Mucosa of rectum (tissue), 2 donors: ENCODE measurements around the gene DGKI.

Experiments
- H3K27ac ChIP-seq, 2 donors: one replicate each; pipeline ENCODE4 v1.7.0; 2013; ENCODE audit warnings: inconsistent platforms in 2 of 2, low read depth in 2 of 2, low read length in 2 of 2
- H3K27me3 ChIP-seq, 2 donors: one replicate each; pipeline ENCODE4 v1.7.0; 2013; ENCODE audit warnings: low read length in 2 of 2; ENCODE audit not compliant: control insufficient read depth in 2 of 2, insufficient read depth in 2 of 2
- H3K36me3 ChIP-seq, 2 donors: one replicate each; pipeline ENCODE4 v1.7.0; 2013; ENCODE audit warnings: low read length in 2 of 2; ENCODE audit not compliant: control insufficient read depth in 2 of 2, insufficient read depth in 2 of 2
- H3K4me1 ChIP-seq, 2 donors: one replicate each; pipeline ENCODE4 v1.7.0; 2013; ENCODE audit warnings: low read length in 2 of 2, mild to moderate bottlenecking in 1 of 2; ENCODE audit not compliant: control insufficient read depth in 2 of 2, insufficient read depth in 2 of 2
- H3K4me3 ChIP-seq, 2 donors: one replicate each; pipeline ENCODE4 v1.7.0; 2013; ENCODE audit warnings: low read length in 2 of 2
- H3K9ac ChIP-seq, 2 donors: one replicate each; pipeline ENCODE4 v1.7.0; 2013; ENCODE audit warnings: low read length in 2 of 2, low read depth in 1 of 2, mild to moderate bottlenecking in 1 of 2
- H3K9me3 ChIP-seq, 2 donors: one replicate each; pipeline ENCODE4 v1.7.0; 2013; ENCODE audit warnings: low read length in 2 of 2; ENCODE audit not compliant: control insufficient read depth in 2 of 2
- donor health status: healthy.
- donor health status: Normal muscosa, but diverticular disease.

DGKI gene

GRCh38 chr7:137597856-137598255 lies 248.9 kb downstream of the DGKI start:
- Histone ChIP-seq H3K27ac (no peak overlapping the region), H3K4me1 (no peaks in the 10 kb centered on the region), H3K9ac (no peak overlapping the region), H3K27me3 (no peaks in the 10 kb centered on the region), H3K4me3 (no peak overlapping the region), H3K36me3 (no peaks in the 10 kb centered on the region), H3K9me3 (no peaks in the 10 kb centered on the region)

- Histone ChIP-seq H3K27me3 (no peaks in the 10 kb centered on the region), H3K9ac (no peak overlapping the region), H3K9me3 (no peaks in the 10 kb centered on the region), H3K4me1 (peaks cover 0 to 7% of the 10 kb centered on the region in 2 donors), H3K27ac (no peak overlapping the region), H3K4me3 (no peak overlapping the region), H3K36me3 (no peaks in the 10 kb centered on the region)
Measured at GRCh38 chr7:137593115-137593711, 253.6 kb downstream of the DGKI start.

GRCh38 chr7:137592232-137592896 lies 254.4 kb downstream of the DGKI start:
- Histone ChIP-seq H3K4me1 (peaks cover 0 to 7% of the 10 kb centered on the region in 2 donors), H3K4me3 (no peak overlapping the region), H3K27me3 (no peaks in the 10 kb centered on the region), H3K27ac (no peak overlapping the region), H3K9me3 (no peaks in the 10 kb centered on the region), H3K9ac (no peak overlapping the region), H3K36me3 (no peaks in the 10 kb centered on the region)

DNA sequence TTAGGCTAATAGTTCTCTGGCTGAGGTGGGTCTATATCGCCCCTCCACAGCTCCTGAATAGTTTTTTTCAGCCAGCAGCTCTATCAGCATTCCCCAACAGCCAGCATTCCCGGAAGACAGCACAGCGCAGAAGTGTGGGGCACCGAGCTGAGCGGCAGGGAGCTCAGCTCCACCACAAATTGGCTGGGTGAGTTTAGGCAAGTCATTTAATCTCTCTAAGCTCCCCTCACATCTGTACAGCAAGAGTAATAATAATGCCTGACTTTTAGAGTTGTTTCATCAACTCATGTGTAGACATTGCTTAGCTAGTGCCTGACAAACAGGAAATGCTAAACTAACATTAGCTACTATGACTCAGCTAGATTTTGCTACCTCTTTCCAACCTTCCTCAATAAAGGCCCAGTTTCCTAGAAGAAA lies 255.3 kb downstream of the DGKI start:
- Histone ChIP-seq H3K9ac (no peak overlapping the region), H3K36me3 (no peaks in the 10 kb centered on the region), H3K4me1 (peaks cover 0 to 7% of the 10 kb centered on the region in 2 donors)

GRCh38 chr7:137590756-137591305 lies 255.9 kb downstream of the DGKI start:
- H3K27ac ChIP-seq: no peak overlapping the region

More for the DNA sequence above, 255.3 kb downstream of the DGKI start:
- H3K9me3 ChIP-seq: no peaks in the 10 kb centered on the region
- H3K27me3 ChIP-seq: no peaks in the 10 kb centered on the region
- H3K27ac ChIP-seq: no peak overlapping the region
- no peak overlapping the region for H3K4me3 ChIP-seq

GRCh38 chr7:137590071-137590755 lies 256.6 kb downstream of the DGKI start:
- Histone ChIP-seq H3K9me3 (no peaks in the 10 kb centered on the region), H3K27ac (no peak overlapping the region), H3K9ac (no peak overlapping the region), H3K36me3 (no peaks in the 10 kb centered on the region), H3K4me3 (no peak overlapping the region), H3K27me3 (no peaks in the 10 kb centered on the region), H3K4me1 (peaks cover 0 to 7% of the 10 kb centered on the region in 2 donors)

More at GRCh38 chr7:137590756-137591305, 255.9 kb downstream of the DGKI start:
- no peaks in the 10 kb centered on the region for H3K9me3 ChIP-seq
- H3K27me3 ChIP-seq: no peaks in the 10 kb centered on the region
- H3K4me3 ChIP-seq: no peak overlapping the region
- H3K36me3 ChIP-seq: no peaks in the 10 kb centered on the region
- no peak overlapping the region for H3K9ac ChIP-seq
- H3K4me1 ChIP-seq: peaks cover 0 to 7% of the 10 kb centered on the region in 2 donors

DNA sequence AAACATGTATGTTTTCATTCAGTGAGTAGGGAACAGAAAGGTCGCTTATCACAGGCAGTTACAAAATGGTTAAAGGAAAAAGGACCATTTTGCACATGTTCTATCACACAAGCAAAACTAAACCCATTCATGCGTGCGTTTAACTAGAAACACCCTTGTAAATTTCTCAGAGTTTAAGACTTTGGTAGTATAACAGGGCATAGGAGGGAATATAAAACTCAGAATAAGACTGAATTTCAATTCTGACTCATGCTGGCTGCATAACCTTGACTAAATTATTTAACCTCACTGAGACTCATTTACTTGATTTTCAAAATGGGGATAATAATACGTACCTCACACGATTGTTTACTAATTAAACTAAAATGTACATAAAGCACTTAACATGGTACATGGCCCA lies 259.4 kb downstream of the DGKI start:
- Histone ChIP-seq H3K36me3 (no peaks in the 10 kb centered on the region), H3K9me3 (no peaks in the 10 kb centered on the region), H3K4me3 (no peak overlapping the region), H3K9ac (no peak overlapping the region), H3K4me1 (peaks cover 0 to 7% of the 10 kb centered on the region in 2 donors), H3K27me3 (no peaks in the 10 kb centered on the region), H3K27ac (no peak overlapping the region)

- Histone ChIP-seq H3K9ac (no peak overlapping the region), H3K9me3 (no peaks in the 10 kb centered on the region), H3K4me3 (no peak overlapping the region), H3K27ac (no peak overlapping the region), H3K4me1 (no peaks in the 10 kb centered on the region), H3K36me3 (no peaks in the 10 kb centered on the region), H3K27me3 (no peaks in the 10 kb centered on the region)
Measured at GRCh38 chr7:137585591-137585990, 261.2 kb downstream of the DGKI start.

DNA sequence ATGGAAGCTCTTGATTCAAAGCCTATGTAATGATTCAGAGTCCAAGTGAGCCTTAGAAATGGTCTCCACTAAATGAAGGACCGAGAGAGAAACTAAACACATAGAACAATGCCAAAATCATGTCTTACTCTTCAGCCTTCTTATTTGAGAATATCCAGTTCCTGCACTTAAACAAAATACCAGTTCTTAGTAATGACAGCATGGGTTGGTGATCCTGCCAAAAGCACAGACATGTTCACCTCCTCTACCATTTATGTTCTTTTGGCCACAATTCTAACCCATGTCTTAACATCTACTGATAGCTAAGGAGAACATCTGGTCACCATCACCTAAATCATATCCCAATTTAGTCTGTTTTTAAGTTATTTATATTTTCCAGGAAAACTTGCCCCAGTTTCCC lies 263.6 kb downstream of the DGKI start:
- Histone ChIP-seq H3K4me1 (no peaks in the 10 kb centered on the region), H3K4me3 (no peak overlapping the region), H3K27me3 (no peaks in the 10 kb centered on the region), H3K9me3 (no peaks in the 10 kb centered on the region), H3K9ac (no peak overlapping the region), H3K27ac (no peak overlapping the region), H3K36me3 (no peaks in the 10 kb centered on the region)
